H9 (cell line): Measurements from ENCODE around the gene PRSS16. TPM values are rescaled to one million over a fixed set of nuclear protein-coding genes. Genes with fewer than 3 reads are reported as not detected.
A peak's percentile ranks its signal among the peaks of the same experiment; 100 is the strongest.

ENCODE experiments used
- DNase-seq: peaks from one replicate; pipeline ENCODE4 v3.0.0-alpha.2; 2017
- H2AFZ ChIP-seq: one replicate; pipeline ENCODE4 v1.6.1; 2013; ENCODE audit warnings: mild to moderate bottlenecking, low read length, control low read depth, moderate library complexity
- H2AK5ac ChIP-seq: 2 replicates; pipeline ENCODE4 v1.6.1; 2013; ENCODE audit warnings: low read length, control low read depth, mixed read lengths; ENCODE audit not compliant: insufficient read length
- H2BK120ac ChIP-seq: one replicate; pipeline ENCODE4 v1.6.1; 2013; ENCODE audit warnings: low read depth, mild to moderate bottlenecking, low read length, control low read depth, inconsistent platforms; ENCODE audit not compliant: poor library complexity, severe bottlenecking
- H2BK12ac ChIP-seq: 2 replicates; pipeline ENCODE4 v1.6.1; 2013; ENCODE audit warnings: low read length, control low read depth, mixed read lengths, low read depth; ENCODE audit not compliant: insufficient read length
- H2BK15ac ChIP-seq: 2 replicates; pipeline ENCODE4 v1.6.1; 2013; ENCODE audit warnings: low read depth, low read length, control low read depth
- H2BK20ac ChIP-seq: one replicate; pipeline ENCODE4 v1.6.1; 2013; ENCODE audit warnings: low read depth, mild to moderate bottlenecking, low read length, control low read depth, inconsistent platforms; ENCODE audit not compliant: poor library complexity, severe bottlenecking
- H2BK5ac ChIP-seq: 2 replicates; pipeline ENCODE4 v1.6.1; 2013; ENCODE audit warnings: low read length, control low read depth, mixed read lengths; ENCODE audit not compliant: insufficient read length
- H3K14ac ChIP-seq: 2 replicates; pipeline ENCODE4 v1.6.1; 2013; ENCODE audit warnings: low read length, control low read depth; ENCODE audit not compliant: insufficient read depth
- H3K18ac ChIP-seq: 2 replicates; pipeline ENCODE4 v1.6.1; 2013; ENCODE audit warnings: low read depth, mild to moderate bottlenecking, mixed read lengths, low read length, control low read depth; ENCODE audit not compliant: insufficient read length
- H3K23ac ChIP-seq: 2 replicates; pipeline ENCODE4 v1.6.1; 2013; ENCODE audit warnings: low read length, control low read depth, mixed read lengths, low read depth; ENCODE audit not compliant: insufficient read length
- H3K23me2 ChIP-seq: 2 replicates; pipeline ENCODE4 v1.6.1; 2013; ENCODE audit warnings: low read depth, mild to moderate bottlenecking, mixed read lengths, low read length, control low read depth; ENCODE audit not compliant: insufficient read length, poor library complexity, severe bottlenecking
- H3K27ac ChIP-seq: 2 replicates; pipeline ENCODE4 v1.5.1; 2013; ENCODE audit warnings: low read length, control low read depth, mixed read lengths, low read depth; ENCODE audit not compliant: insufficient read length
- H3K27me3 ChIP-seq: 2 replicates; pipeline ENCODE4 v1.6.1; 2013; ENCODE audit warnings: low read length, control low read depth, inconsistent platforms; ENCODE audit not compliant: insufficient read depth
- H3K4ac ChIP-seq: 2 replicates; pipeline ENCODE4 v1.6.1; 2013; ENCODE audit warnings: low read depth, mild to moderate bottlenecking, control low read depth, inconsistent platforms, low read length, moderate library complexity
- H3K4me1 ChIP-seq: 2 replicates; pipeline ENCODE4 v1.6.1; 2013; ENCODE audit warnings: low read length, control low read depth, inconsistent platforms; ENCODE audit not compliant: insufficient read depth
- H3K4me2 ChIP-seq: 2 replicates; pipeline ENCODE4 v1.6.1; 2013; ENCODE audit warnings: low read length, control low read depth, mixed read lengths; ENCODE audit not compliant: insufficient read length, insufficient read depth
- H3K56ac ChIP-seq: 2 replicates; pipeline ENCODE4 v1.6.1; 2013; ENCODE audit warnings: low read depth, mild to moderate bottlenecking, mixed read lengths, low read length, control low read depth; ENCODE audit not compliant: insufficient read length
- H3K79me1 ChIP-seq: 2 replicates; pipeline ENCODE4 v1.6.1; 2013; ENCODE audit warnings: low read depth, mild to moderate bottlenecking, moderate library complexity, low read length, control low read depth, inconsistent platforms; ENCODE audit not compliant: insufficient read depth, poor library complexity, severe bottlenecking
- H3K79me2 ChIP-seq: 2 replicates; pipeline ENCODE4 v1.6.1; 2013; ENCODE audit warnings: low read length, control low read depth, inconsistent platforms; ENCODE audit not compliant: insufficient read depth
- H3K9ac ChIP-seq: 2 replicates; pipeline ENCODE4 v1.6.1; 2013; ENCODE audit warnings: low read length, control low read depth, mixed read lengths; ENCODE audit not compliant: insufficient read length; ENCODE audit errors: extremely low read depth
- H3K9me3 ChIP-seq: one replicate; pipeline ENCODE4 v1.6.1; 2013; ENCODE audit warnings: low read depth, low read length, inconsistent platforms; ENCODE audit not compliant: control insufficient read depth
- H3T11ph ChIP-seq: one replicate; pipeline ENCODE4 v1.6.1; 2013; ENCODE audit warnings: mild to moderate bottlenecking, low read length, control low read depth, inconsistent platforms
- H4K20me1 ChIP-seq: one replicate; pipeline ENCODE4 v1.6.1; 2013; ENCODE audit not compliant: control insufficient read depth, insufficient read length, insufficient read depth
- H4K5ac ChIP-seq: 2 replicates; pipeline ENCODE4 v1.6.1; 2013; ENCODE audit warnings: low read depth, mild to moderate bottlenecking, mixed read lengths, low read length, control low read depth; ENCODE audit not compliant: insufficient read length
- H4K8ac ChIP-seq: replicated peaks from 2 replicates; pipeline ENCODE4 v1.6.1; 2013; ENCODE audit warnings: low read length, control low read depth, mixed read lengths, low read depth; ENCODE audit not compliant: insufficient read length
- H4K91ac ChIP-seq: 2 replicates; pipeline ENCODE4 v1.6.1; 2013; ENCODE audit warnings: low read depth, mild to moderate bottlenecking, moderate library complexity, mixed read lengths, low read length, control low read depth; ENCODE audit not compliant: insufficient read length
- H3K27ac Mint-ChIP-seq, 3 experiments: 2 replicates in 2 of 3; 3 replicates in 1 of 3; pipeline ENCODE4 v1.8.0; 2020 to 2021; ENCODE audit warnings: mixed read lengths in 3 of 3, mild to moderate bottlenecking in 1 of 3, moderate library complexity in 1 of 3
- H3K27me3 Mint-ChIP-seq: 2 replicates; pipeline ENCODE4 v1.8.0; 2021; ENCODE audit warnings: low read depth, mild to moderate bottlenecking, moderate library complexity, mixed read lengths
- H3K36me3 Mint-ChIP-seq, 3 experiments: 2 replicates in 2 of 3; 3 replicates in 1 of 3; pipeline ENCODE4 v1.8.0; 2020 to 2021; ENCODE audit warnings: low read depth in 3 of 3, mixed read lengths in 3 of 3; ENCODE audit not compliant: insufficient read depth in 1 of 3
- H3K4me1 Mint-ChIP-seq, 2 experiments: 2 replicates each; pipeline ENCODE4 v1.8.0; 2020; ENCODE audit warnings: mixed read lengths in 2 of 2
- H3K4me3 Mint-ChIP-seq, 2 experiments: 2 replicates in 1 of 2; 3 replicates in 1 of 2; pipeline ENCODE4 v1.8.0; 2020 to 2021; ENCODE audit warnings: mild to moderate bottlenecking in 2 of 2, mixed read lengths in 2 of 2, moderate library complexity in 1 of 2
- H3K9me3 Mint-ChIP-seq, 2 experiments: 2 replicates in 1 of 2; 3 replicates in 1 of 2; pipeline ENCODE4 v1.8.0; 2020; ENCODE audit warnings: mild to moderate bottlenecking in 2 of 2, mixed read lengths in 2 of 2, moderate library complexity in 1 of 2
- CTCF ChIP-seq: fragments of 200-600 bp; sonication (generic); conservative IDR thresholded peaks from 3 replicates; pipeline ENCODE4 v1.8.0; 2021; ENCODE audit warnings: antibody characterized with exemption, mild to moderate bottlenecking
- WGBS: extraction: QIAGEN DNeasy Blood & Tissue Kit; methylation state at CpG from one replicate; pipeline ENCODE4 v1.1.7; 2013; ENCODE audit warnings: missing lambda C conversion rate, low lambda C conversion rate, mixed read lengths; ENCODE audit not compliant: insufficient read length; ENCODE audit errors: extremely low coverage; 5-methylcytosine and 5-hydroxymethylcytosine counted together
- total RNA-seq: library from RNA; stranded (reverse); gene quantifications from 2 replicates; pipeline ENCODE4 v1.2.1, GENCODE V29; 2021

PRSS16 gene
- total RNA-seq, 1 experiment from 2014 or later: 14.8 TPM

GRCh38 chr6:27290850-27291208, 43.3 kb downstream of the PRSS16 start:
- no peaks in the 10 kb centered on the region for H3K79me2 ChIP-seq
- H3K23ac ChIP-seq: no peak overlapping the region
- H2BK12ac ChIP-seq: no peak overlapping the region
- H3K18ac ChIP-seq: no peak overlapping the region
- no peaks in the 10 kb centered on the region for H3K9me3 ChIP-seq
- H3K27me3 ChIP-seq: no peaks in the 10 kb centered on the region; the same call in 1 of the 2 replicates
- no CpG with 5 or more reads among the region's 10 CpGs for WGBS
- H3K27me3 Mint-ChIP-seq: peaks cover 75% of the 10 kb centered on the region
- peaks cover 22% of the 10 kb centered on the region for H3K23me2 ChIP-seq
- H4K91ac ChIP-seq: no peak overlapping the region
- H3K4me1 Mint-ChIP-seq: peaks cover 43 to 51% of the 10 kb centered on the region in 2 experiments
- DNase-seq: no peak
- H2BK120ac ChIP-seq: no peak overlapping the region
- H3K79me1 ChIP-seq: no peaks in the 10 kb centered on the region
- no peak overlapping the region for H3T11ph ChIP-seq
- H3K9ac ChIP-seq: peak overlapping the region; percentile 7
- H2AK5ac ChIP-seq: no peak overlapping the region
- no peak overlapping the region for H2AFZ ChIP-seq
- H3K27ac Mint-ChIP-seq: 0 out of 7 replicates have a peak overlapping the region, but pooled peaks of 1 of the 3 experiments have one; percentile 20
- H4K8ac ChIP-seq: no peak overlapping the region
- H3K56ac ChIP-seq: no peak overlapping the region
- no peaks in the 10 kb centered on the region; the same call in 1 of the 2 replicates for H3K4me1 ChIP-seq
- no peak overlapping the region for H2BK5ac ChIP-seq
- H3K36me3 Mint-ChIP-seq: no peaks in the 10 kb centered on the region
- H3K4ac ChIP-seq: no peak overlapping the region
- no peak overlapping the region for H2BK20ac ChIP-seq
- no peak overlapping the region for H4K5ac ChIP-seq
- no peak overlapping the region for H2BK15ac ChIP-seq
- H3K27ac ChIP-seq: no peak overlapping the region
- TF ChIP-seq CTCF: no peak
- H4K20me1 ChIP-seq: no peaks in the 10 kb centered on the region
- no peak overlapping the region for H3K14ac ChIP-seq
- peak overlapping the region; percentile 93 for H3K4me2 ChIP-seq
- peaks cover 0 to 4% of the 10 kb centered on the region in 2 experiments; a peak in 1 of 5 replicates for H3K9me3 Mint-ChIP-seq
- peak overlapping the region; percentile 67 to 87 for H3K4me3 Mint-ChIP-seq
